GM21423 (cell line): ENCODE results near the gene PERCC1.
"Not testable (repeated sequence)": the region's sequence is repeated elsewhere in the genome, so short reads cannot be mapped to it uniquely, and the experiment has no call there.

Experiments
- ATAC-seq: cut with Tn5 transposase; IDR thresholded peaks from one replicate; pipeline ENCODE4 v1.9.1; 2021; ENCODE audit warnings: mild to moderate bottlenecking, moderate library complexity; ENCODE audit not compliant: unreplicated experiment

The PERCC1 gene

GRCh38 chr16:1466054-1466453 lies 35.2 kb downstream of the PERCC1 start:
- no peak for ATAC-seq

- no peak for ATAC-seq
Observed at GRCh38 chr16:1466968-1467521, 36.2 kb downstream of the PERCC1 start.

- ATAC-seq: no peak
Observed at GRCh38 chr16:1468426-1468810, 37.5 kb downstream of the PERCC1 start.

GRCh38 chr16:1469141-1469540 lies 38.3 kb downstream of the PERCC1 start:
- not testable (repeated sequence) for ATAC-seq

- ATAC-seq: no peak
Observed at GRCh38 chr16:1469693-1470201, 38.9 kb downstream of the PERCC1 start.

- no peak for ATAC-seq
Observed at GRCh38 chr16:1470481-1471251, 39.8 kb downstream of the PERCC1 start.

GRCh38 chr16:1471569-1472194 lies 40.8 kb downstream of the PERCC1 start:
- no peak for ATAC-seq

- ATAC-seq: no peak
Observed at GRCh38 chr16:1472974-1473373, 42.1 kb downstream of the PERCC1 start.

- peak; percentile 21 for ATAC-seq
Observed at GRCh38 chr16:1474082-1474795, 43.4 kb downstream of the PERCC1 start.

- peak; percentile 84 for ATAC-seq
Observed at GRCh38 chr16:1474796-1475551, 44.1 kb downstream of the PERCC1 start, which contains the start of gene CLCN7. Gene CLCN7 (minus strand): TSS chr16:1475028. CDS start chr16:1474974, 54 bp downstream.

- ATAC-seq: no peak
Observed at GRCh38 chr16:1475552-1476114, 44.8 kb downstream of the PERCC1 start.

GRCh38 chr16:1477033-1477432 lies 46.2 kb downstream of the PERCC1 start:
- ATAC-seq: no peak

- not testable (repeated sequence) for ATAC-seq
Observed at GRCh38 chr16:1478937-1479336, 48.1 kb downstream of the PERCC1 start.

- ATAC-seq: no peak
Observed at GRCh38 chr16:1481906-1482835, 51.3 kb downstream of the PERCC1 start.
